ENCODE data around the gene SDK2. TPM values are rescaled to one million over a fixed set of nuclear protein-coding genes. Genes with fewer than 3 reads are reported as not detected.

The SDK2 gene
- total RNA-seq, 1 donor, result under 0.01 TPM

GRCh38 chr17:73342050-73342522 lies 302.2 kb downstream of the SDK2 start:
- H2AFZ ChIP-seq (ENCODE audit: low read length), result peak overlapping the region; percentile 41
- peak overlapping the region; percentile 58 for H3K27ac ChIP-seq (ENCODE audit: low read depth, low read length)
- H3K4me1 ChIP-seq (ENCODE audit: insufficient read depth, low read length), result peaks cover 44% of the 10 kb centered on the region
- DNase-seq (ENCODE audit: insufficient read length, low spot score, missing footprints), result peak; percentile 90
- no peaks in the 10 kb centered on the region for H3K36me3 ChIP-seq (ENCODE audit: insufficient read depth, low read length)
- H3K4me3 ChIP-seq (ENCODE audit: insufficient read depth, low read length), result no peak overlapping the region
- no peaks in the 10 kb centered on the region for H3K9me3 ChIP-seq (ENCODE audit: low read depth, low read length)
- no peak for TF ChIP-seq CTCF (IDR thresholded peaks at IDR 0.05; ENCODE audit: extremely low read depth, low read depth, low read length)
- H3K4me2 ChIP-seq (ENCODE audit: insufficient read depth, low read length), result peak overlapping the region; percentile 18
- no peaks in the 10 kb centered on the region for H3K27me3 ChIP-seq (ENCODE audit: insufficient read depth, low read length)
- H4K20me1 ChIP-seq (ENCODE audit: insufficient read depth, low read length), result no peaks in the 10 kb centered on the region
- H3K79me2 ChIP-seq (ENCODE audit: insufficient read depth, low read length), result no peaks in the 10 kb centered on the region

GRCh38 chr17:73341350-73342049 lies 302.7 kb downstream of the SDK2 start:
- H2AFZ ChIP-seq (ENCODE audit: low read length), result no peak overlapping the region
- H4K20me1 ChIP-seq (ENCODE audit: insufficient read depth, low read length), result no peaks in the 10 kb centered on the region
- no peak for TF ChIP-seq CTCF (IDR thresholded peaks at IDR 0.05; ENCODE audit: extremely low read depth, low read depth, low read length)
- no peak overlapping the region for H3K4me3 ChIP-seq (ENCODE audit: insufficient read depth, low read length)
- no peak overlapping the region for H3K4me2 ChIP-seq (ENCODE audit: insufficient read depth, low read length)
- H3K27ac ChIP-seq (ENCODE audit: low read depth, low read length), result no peak overlapping the region
- peak; percentile 85 for DNase-seq (ENCODE audit: insufficient read length, low spot score, missing footprints)
- no peaks in the 10 kb centered on the region for H3K36me3 ChIP-seq (ENCODE audit: insufficient read depth, low read length)
- H3K27me3 ChIP-seq (ENCODE audit: insufficient read depth, low read length), result no peaks in the 10 kb centered on the region
- peaks cover 44% of the 10 kb centered on the region for H3K4me1 ChIP-seq (ENCODE audit: insufficient read depth, low read length)
- H3K9me3 ChIP-seq (ENCODE audit: low read depth, low read length), result no peaks in the 10 kb centered on the region
- H3K79me2 ChIP-seq (ENCODE audit: insufficient read depth, low read length), result no peaks in the 10 kb centered on the region

GRCh38 chr17:73340093-73340596 lies 304.1 kb downstream of the SDK2 start:
- H4K20me1 ChIP-seq (ENCODE audit: insufficient read depth, low read length), result no peaks in the 10 kb centered on the region
- peak overlapping the region; percentile 63 for H3K4me2 ChIP-seq (ENCODE audit: insufficient read depth, low read length)
- H3K4me1 ChIP-seq (ENCODE audit: insufficient read depth, low read length), result peaks cover 44% of the 10 kb centered on the region
- H3K27me3 ChIP-seq (ENCODE audit: insufficient read depth, low read length), result no peaks in the 10 kb centered on the region
- peak; percentile 94 for DNase-seq (ENCODE audit: insufficient read length, low spot score, missing footprints)
- no peak overlapping the region for H3K4me3 ChIP-seq (ENCODE audit: insufficient read depth, low read length)
- H3K79me2 ChIP-seq (ENCODE audit: insufficient read depth, low read length), result no peaks in the 10 kb centered on the region
- peak overlapping the region; percentile 24 for H2AFZ ChIP-seq (ENCODE audit: low read length)
- H3K27ac ChIP-seq (ENCODE audit: low read depth, low read length), result peak overlapping the region; percentile 84
- H3K9me3 ChIP-seq (ENCODE audit: low read depth, low read length), result no peaks in the 10 kb centered on the region
- H3K36me3 ChIP-seq (ENCODE audit: insufficient read depth, low read length), result no peaks in the 10 kb centered on the region
- peak; percentile 58 for TF ChIP-seq CTCF (IDR thresholded peaks at IDR 0.05; ENCODE audit: extremely low read depth, low read depth, low read length)

GRCh38 chr17:73338566-73339197 lies 305.6 kb downstream of the SDK2 start:
- Histone ChIP-seq H3K4me3 (ENCODE audit: insufficient read depth, low read length) (peak overlapping the region; percentile 59), H3K36me3 (ENCODE audit: insufficient read depth, low read length) (no peaks in the 10 kb centered on the region), H3K79me2 (ENCODE audit: insufficient read depth, low read length) (no peaks in the 10 kb centered on the region), H2AFZ (ENCODE audit: low read length) (peak overlapping the region; percentile 81), H3K4me1 (ENCODE audit: insufficient read depth, low read length) (peaks cover 47% of the 10 kb centered on the region), H3K9me3 (ENCODE audit: low read depth, low read length) (no peaks in the 10 kb centered on the region), H4K20me1 (ENCODE audit: insufficient read depth, low read length) (no peaks in the 10 kb centered on the region), H3K27ac (ENCODE audit: low read depth, low read length) (peak overlapping the region; percentile 60), H3K27me3 (ENCODE audit: insufficient read depth, low read length) (no peaks in the 10 kb centered on the region), H3K4me2 (ENCODE audit: insufficient read depth, low read length) (peak overlapping the region; percentile 74)
- DNase-seq (ENCODE audit: insufficient read length, low spot score, missing footprints), result no peak
- TF ChIP-seq CTCF (IDR thresholded peaks at IDR 0.05; ENCODE audit: extremely low read depth, low read depth, low read length), result no peak
